Uterus (tissue), 2 donors: ENCODE measurements around the gene ARHGEF4.

Experiments
- CTCF ChIP-seq, 4 experiments: fragments of 200-600 bp in 2 of 4; fragments of 450-650 bp in 2 of 4; sonication (generic) in 2 of 4; IDR thresholded peaks; one replicate each; pipeline ENCODE4 v1.5.1; 2016 to 2019; ENCODE audit warnings: antibody characterized with exemption in 4 of 4, mild to moderate bottlenecking in 2 of 4, moderate library complexity in 1 of 4
- POLR2A ChIP-seq, 2 donors: fragments of 450-650 bp; IDR thresholded peaks; one replicate each; pipeline ENCODE4 v1.6.1; 2016; ENCODE audit warnings: antibody characterized with exemption in 2 of 2, mild to moderate bottlenecking in 1 of 2, moderate library complexity in 1 of 2

GRCh38 chr2:130884013-130884412 is 47.3 kb downstream of the ARHGEF4 start:
- TF ChIP-seq CTCF (IDR thresholded peaks at IDR 0.05) (no peak), POLR2A (IDR thresholded peaks at IDR 0.05) (no peak)
